ENCODE measurements around the gene FAM13A.

DNA sequence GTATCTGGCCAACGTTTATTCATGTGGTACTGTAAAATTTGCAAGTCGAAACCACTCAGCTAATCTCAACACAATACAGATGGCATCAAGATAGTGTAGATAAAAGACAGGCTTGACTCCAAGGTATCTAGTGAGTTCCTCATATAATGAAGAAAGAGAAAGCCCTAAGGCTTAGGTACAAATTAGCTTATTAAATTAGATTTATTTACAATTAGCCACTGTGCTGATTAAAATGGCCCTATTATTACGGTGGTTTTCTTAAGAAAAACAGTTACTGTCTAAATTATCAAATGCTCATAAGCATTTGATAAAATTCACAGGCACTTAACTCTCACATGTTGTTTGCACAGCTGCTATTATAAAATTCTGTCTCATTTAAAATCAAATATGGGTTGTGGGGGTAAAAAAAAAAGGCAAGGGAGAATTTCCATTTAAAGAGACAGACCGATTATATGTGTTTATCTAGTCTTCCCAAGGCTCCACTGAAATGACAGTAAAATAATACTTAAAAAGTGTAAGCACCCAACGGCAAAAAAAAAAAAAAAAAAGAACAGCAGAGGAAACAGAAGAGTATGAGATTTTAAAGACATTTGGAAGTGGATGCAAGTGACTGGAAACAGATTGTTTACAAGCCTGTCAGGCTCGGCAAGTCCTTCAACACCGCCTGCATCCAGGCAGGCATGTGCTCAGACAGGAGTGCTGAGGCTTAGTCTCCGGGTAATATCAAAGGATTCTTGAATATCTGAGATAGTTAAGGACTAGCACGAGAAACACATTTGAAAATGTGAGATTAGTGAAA is 55.1 kb downstream of the FAM13A start:
- TF ChIP-seq GABPA (IDR thresholded peaks at IDR 0.05; ENCODE audit: low read depth): no peak
- TF ChIP-seq, protein P1, sequence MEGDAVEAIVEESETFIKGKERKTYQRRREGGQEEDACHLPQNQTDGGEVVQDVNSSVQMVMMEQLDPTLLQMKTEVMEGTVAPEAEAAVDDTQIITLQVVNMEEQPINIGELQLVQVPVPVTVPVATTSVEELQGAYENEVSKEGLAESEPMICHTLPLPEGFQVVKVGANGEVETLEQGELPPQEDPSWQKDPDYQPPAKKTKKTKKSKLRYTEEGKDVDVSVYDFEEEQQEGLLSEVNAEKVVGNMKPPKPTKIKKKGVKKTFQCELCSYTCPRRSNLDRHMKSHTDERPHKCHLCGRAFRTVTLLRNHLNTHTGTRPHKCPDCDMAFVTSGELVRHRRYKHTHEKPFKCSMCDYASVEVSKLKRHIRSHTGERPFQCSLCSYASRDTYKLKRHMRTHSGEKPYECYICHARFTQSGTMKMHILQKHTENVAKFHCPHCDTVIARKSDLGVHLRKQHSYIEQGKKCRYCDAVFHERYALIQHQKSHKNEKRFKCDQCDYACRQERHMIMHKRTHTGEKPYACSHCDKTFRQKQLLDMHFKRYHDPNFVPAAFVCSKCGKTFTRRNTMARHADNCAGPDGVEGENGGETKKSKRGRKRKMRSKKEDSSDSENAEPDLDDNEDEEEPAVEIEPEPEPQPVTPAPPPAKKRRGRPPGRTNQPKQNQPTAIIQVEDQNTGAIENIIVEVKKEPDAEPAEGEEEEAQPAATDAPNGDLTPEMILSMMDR (IDR thresholded peaks at IDR 0.05; ENCODE audit: insufficient read depth, low read length): no peak

Data from HL-60 (cell line).